Muscle of leg (tissue), 11 donors: ENCODE results near the gene KEAP1. TPM values are rescaled to one million over a fixed set of nuclear protein-coding genes. Genes with fewer than 3 reads are reported as not detected.
"Not testable (repeated sequence)": the region's sequence is repeated elsewhere in the genome, so short reads cannot be mapped to it uniquely, and the experiment has no call there.

Experiments used
- DNase-seq: peaks from one replicate; pipeline ENCODE4 v3.0.0; 2013
- H3K27ac ChIP-seq: one replicate; pipeline ENCODE4 v1.5.1; 2013; ENCODE audit warnings: mild to moderate bottlenecking, low read length, control low read depth
- H3K27me3 ChIP-seq: one replicate; pipeline ENCODE4 v1.6.1; 2013; ENCODE audit warnings: low read length; ENCODE audit not compliant: control insufficient read depth, insufficient read depth
- H3K36me3 ChIP-seq: one replicate; pipeline ENCODE4 v1.6.1; 2013; ENCODE audit warnings: low read length; ENCODE audit not compliant: control insufficient read depth, insufficient read depth
- H3K4me1 ChIP-seq: one replicate; pipeline ENCODE4 v1.6.1; 2013; ENCODE audit warnings: low read length; ENCODE audit not compliant: control insufficient read depth, insufficient read depth
- H3K4me3 ChIP-seq: one replicate; pipeline ENCODE4 v1.5.1; 2013; ENCODE audit warnings: low read length, control low read depth
- H3K9me3 ChIP-seq: replicated peaks from 2 replicates; pipeline ENCODE4 v1.6.1; 2013; ENCODE audit warnings: low read depth, low read length; ENCODE audit not compliant: control insufficient read depth
- WGBS: methylation state at CpG from one replicate; pipeline ENCODE4 v1.1.5; 2013; ENCODE audit warnings: missing lambda C conversion rate; ENCODE audit not compliant: insufficient coverage; 5-methylcytosine and 5-hydroxymethylcytosine counted together
- polyA plus RNA-seq, 8 donors: library from polyadenylated mRNA; unstranded; fragments of 120-200 nt; gene quantifications; one replicate each; pipeline versions ENCODE4 v1.2.1 to v1.2.3, GENCODE V29; 2013; ENCODE audit warnings: inconsistent platforms in 1 of 8, low replicate concordance in 1 of 8; ENCODE audit not compliant: insufficient read length in 8 of 8, insufficient read depth in 1 of 8
- total RNA-seq: library from RNA; stranded (reverse); fragments of 120-200 nt; gene quantifications from one replicate; pipeline ENCODE4 v1.2.4, GENCODE V29; 2013

Gene KEAP1
- total and polyA plus RNA-seq, 9 donors, result 55.2 to 75.0 (median 69.4) TPM

- WGBS, result no CpG with 5 or more reads among the region's 1 CpG
- Histone ChIP-seq H3K4me3 (no peak overlapping the region), H3K27me3 (peaks cover 2% of the 10 kb centered on the region), H3K36me3 (no peaks in the 10 kb centered on the region), H3K27ac (no peak overlapping the region), H3K9me3 (peaks cover 2% of the 10 kb centered on the region), H3K4me1 (no peaks in the 10 kb centered on the region)
- no peak for DNase-seq
Measured at GRCh38 chr19:10532457-10532856, 29.3 kb upstream of the KEAP1 start.

DNA sequence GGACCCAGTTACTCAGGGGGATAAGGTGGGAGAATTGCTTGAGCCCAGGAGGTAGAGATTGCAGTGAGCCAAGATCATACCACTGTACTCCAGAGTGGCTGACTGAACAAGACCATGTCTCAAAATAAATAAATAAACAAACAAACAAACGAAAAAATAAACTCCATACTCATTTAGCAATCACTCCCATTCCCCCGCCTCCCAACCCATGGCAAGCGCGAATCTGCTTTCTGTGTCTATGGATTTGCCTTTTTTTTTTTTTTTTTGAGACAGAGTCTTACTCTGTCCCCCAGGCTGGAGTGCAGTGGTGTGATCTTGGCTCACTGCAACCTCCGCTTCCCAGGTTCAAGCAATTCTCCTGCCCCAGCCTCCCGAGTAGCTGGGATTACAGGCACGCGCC, 23.7 kb upstream of the KEAP1 start:
- WGBS, result 75% methylated on average over 2 of the region's 8 CpGs
- not testable (repeated sequence) for H3K36me3 ChIP-seq, H3K4me1 ChIP-seq, H3K27ac ChIP-seq, H3K9me3 ChIP-seq, H3K4me3 ChIP-seq, H3K27me3 ChIP-seq, DNase-seq

GRCh38 chr19:10525636-10526035, 22.5 kb upstream of the KEAP1 start:
- Histone ChIP-seq H3K27ac (no peak overlapping the region), H3K4me1 (no peaks in the 10 kb centered on the region), H3K4me3 (no peak overlapping the region), H3K9me3 (no peaks in the 10 kb centered on the region), H3K36me3 (no peaks in the 10 kb centered on the region), H3K27me3 (peaks cover 7% of the 10 kb centered on the region)
- WGBS, result 100% methylated on average over 1 of the region's 7 CpGs
- no peak for DNase-seq

GRCh38 chr19:10523135-10523636, 20.0 kb upstream of the KEAP1 start:
- 63% methylated on average over 1 of the region's 3 CpGs for WGBS
- Histone ChIP-seq H3K4me1 (peaks cover 11% of the 10 kb centered on the region), H3K36me3 (no peaks in the 10 kb centered on the region), H3K9me3 (no peaks in the 10 kb centered on the region), H3K27me3 (peaks cover 28% of the 10 kb centered on the region), H3K27ac (no peak overlapping the region), H3K4me3 (no peak overlapping the region)
- no peak for DNase-seq

DNA sequence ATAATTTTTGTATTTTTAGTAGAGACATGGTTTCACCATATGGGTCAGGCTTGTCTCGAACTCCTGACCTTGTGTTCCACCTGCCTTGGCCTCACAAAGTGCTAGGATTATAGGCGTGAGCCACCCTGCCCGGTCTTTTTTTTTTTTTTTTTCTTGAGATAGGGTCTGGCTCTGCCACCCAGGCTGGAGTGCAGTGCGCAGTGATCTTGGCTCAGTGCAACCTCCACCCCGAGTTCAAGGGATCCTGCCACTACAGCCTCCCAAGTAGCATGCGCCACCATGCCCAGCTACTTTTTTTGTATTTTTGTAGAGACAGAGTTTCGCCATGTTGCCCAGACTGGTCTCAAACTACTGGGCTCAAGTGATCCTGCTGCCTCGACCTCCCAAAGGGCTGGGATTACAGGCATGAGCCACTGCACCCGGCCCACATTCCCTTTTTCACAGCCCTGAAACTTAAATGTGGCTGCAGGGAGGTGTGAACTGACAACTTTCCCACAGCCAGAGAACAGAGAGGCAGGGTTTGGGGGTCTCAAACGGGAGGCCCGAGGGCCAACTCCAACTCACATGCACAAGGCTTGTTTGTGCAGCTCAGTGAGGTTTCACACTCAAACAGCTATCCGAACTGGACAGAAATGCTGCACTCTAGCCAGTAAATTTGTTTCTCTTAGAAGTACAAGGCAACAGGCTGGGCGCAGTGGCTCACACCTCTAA, 18.5 kb upstream of the KEAP1 start:
- 68% methylated on average over 8 of the region's 13 CpGs for WGBS
- no peaks in the 10 kb centered on the region for H3K36me3 ChIP-seq
- peaks cover 22% of the 10 kb centered on the region for H3K4me1 ChIP-seq
- H3K27me3 ChIP-seq, result peaks cover 43% of the 10 kb centered on the region
- no peak overlapping the region for H3K27ac ChIP-seq
- H3K4me3 ChIP-seq, result no peak overlapping the region
- DNase-seq, result no peak
- no peaks in the 10 kb centered on the region for H3K9me3 ChIP-seq

DNA sequence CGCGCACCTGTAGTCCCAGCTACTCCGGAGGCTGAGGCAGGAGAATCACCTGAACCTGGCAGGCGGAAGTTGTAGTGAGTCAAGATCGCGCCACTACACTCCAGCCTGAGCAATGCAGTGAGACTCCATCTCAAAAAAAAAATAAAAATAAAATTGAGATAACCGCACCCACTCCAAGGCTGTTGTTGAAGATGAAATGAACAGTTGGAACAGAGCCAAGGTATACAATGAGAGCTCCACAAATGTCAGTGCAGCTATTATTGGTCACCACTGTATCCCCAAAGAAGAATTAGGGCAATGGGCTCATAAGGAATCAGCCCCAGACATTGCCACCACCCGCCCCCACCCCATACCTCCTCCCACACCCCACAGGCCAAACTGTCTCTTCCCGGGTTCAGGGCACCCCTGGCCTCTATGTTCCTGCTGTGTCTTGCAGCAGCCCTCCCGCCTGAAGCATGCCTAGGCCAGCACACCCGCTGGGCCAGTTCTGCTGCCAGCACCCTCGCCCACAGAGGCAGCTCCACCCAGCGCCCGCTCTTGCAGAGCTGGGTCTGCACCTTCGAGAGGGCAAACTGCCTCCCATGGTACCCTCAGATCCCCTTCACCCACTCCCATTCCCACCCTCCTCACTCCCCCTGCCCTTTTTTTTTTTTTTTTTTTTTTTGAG, 17.6 kb upstream of the KEAP1 start:
- no peak overlapping the region for H3K4me3 ChIP-seq
- no peaks in the 10 kb centered on the region for H3K9me3 ChIP-seq
- no peak overlapping the region for H3K27ac ChIP-seq
- peaks cover 51% of the 10 kb centered on the region for H3K27me3 ChIP-seq
- DNase-seq, result no peak
- peaks cover 22% of the 10 kb centered on the region for H3K4me1 ChIP-seq
- 89% methylated on average over 10 of the region's 15 CpGs for WGBS
- H3K36me3 ChIP-seq, result no peaks in the 10 kb centered on the region

- Histone ChIP-seq H3K9me3 (no peaks in the 10 kb centered on the region), H3K27ac (no peak overlapping the region), H3K4me1 (peaks cover 22% of the 10 kb centered on the region), H3K36me3 (no peaks in the 10 kb centered on the region), H3K27me3 (peaks cover 65% of the 10 kb centered on the region), H3K4me3 (no peak overlapping the region)
- DNase-seq, result no peak
- WGBS, result 44% methylated on average over 4 of the region's 7 CpGs
Measured at GRCh38 chr19:10519421-10519820, 16.3 kb upstream of the KEAP1 start.

DNA sequence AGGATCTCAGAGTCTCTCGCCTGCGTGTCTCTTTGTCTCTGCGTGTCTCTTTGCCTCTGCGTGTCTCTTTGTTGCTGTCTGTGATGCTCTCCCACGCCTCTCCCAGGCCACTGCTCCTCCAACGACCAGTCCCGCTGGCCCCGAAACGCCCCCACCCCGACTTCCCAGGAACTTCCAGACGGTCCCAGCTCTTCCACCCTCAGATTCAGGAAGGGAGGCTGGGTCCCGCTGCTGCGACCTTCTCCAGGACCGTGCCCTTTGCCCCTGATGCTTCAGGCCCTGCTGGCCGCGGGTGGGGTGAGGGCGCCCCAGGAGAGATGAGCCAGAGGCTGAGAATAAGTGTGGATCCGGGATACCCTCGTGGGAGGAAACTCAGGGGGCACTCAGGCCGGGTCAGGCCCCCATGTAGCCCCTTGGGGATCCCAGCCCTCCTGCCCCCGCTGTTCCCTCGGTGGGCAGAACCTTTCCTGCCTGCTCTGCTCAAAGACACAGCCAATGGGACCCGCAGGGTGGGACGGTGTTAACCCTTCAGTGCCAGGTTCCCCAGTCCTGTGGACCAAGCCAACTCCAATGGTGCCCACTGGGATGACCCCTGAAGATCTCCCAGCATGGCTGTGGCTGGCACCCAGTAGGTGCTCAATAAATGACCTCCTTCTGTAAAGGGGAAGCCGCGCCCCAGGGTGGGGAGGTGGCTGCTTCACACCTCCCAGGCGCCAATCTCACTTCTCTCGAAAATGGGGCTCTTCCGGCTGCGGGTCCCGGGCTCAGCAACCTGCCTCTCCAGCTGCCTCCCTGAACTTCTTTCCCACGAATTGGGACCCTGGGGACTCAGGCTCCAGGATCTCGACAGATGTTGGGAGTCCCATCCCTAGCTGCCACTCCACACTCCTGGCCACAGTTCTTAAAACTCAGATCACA, 15.5 kb upstream of the KEAP1 start:
- Histone ChIP-seq H3K9me3 (no peaks in the 10 kb centered on the region), H3K4me3 (no peak overlapping the region), H3K36me3 (no peaks in the 10 kb centered on the region), H3K4me1 (peaks cover 22% of the 10 kb centered on the region), H3K27ac (peak overlapping the region; percentile 55), H3K27me3 (peaks cover 68% of the 10 kb centered on the region)
- DNase-seq, result peak; percentile 33
- WGBS, result 6% methylated on average over 24 of the region's 33 CpGs

DNA sequence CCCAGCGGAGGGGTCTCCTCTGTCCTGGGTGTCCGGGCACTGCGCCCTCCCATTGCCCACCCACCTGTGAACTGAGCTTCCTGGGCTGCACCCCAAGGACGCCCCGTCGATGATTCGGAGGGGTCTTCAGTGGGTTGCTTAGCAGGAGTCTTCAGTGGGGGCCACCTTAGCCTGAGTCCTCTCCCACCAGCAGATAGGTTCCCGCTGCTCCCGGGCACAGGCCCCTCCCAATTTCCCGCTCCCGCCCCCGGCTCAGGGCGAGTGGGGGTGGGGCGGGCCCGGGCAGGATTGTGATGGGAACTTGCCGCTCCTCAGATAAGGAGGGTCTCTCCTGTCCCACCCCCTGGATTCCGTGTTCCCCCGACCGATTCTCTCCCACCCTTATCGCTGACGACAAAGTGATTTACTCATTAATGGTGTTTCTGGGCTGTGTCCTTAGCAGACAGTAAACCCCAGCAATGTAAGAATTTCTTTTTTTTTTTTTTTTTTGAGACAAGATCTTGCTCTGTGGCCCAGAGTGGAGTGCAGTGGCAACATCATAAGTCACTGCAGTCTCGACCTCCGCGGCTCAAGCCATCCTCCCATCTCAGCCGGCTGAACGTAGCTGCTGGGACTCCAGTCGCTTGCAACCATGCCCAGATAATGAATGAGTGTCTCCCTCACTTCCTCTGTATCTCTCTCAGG, 14.7 kb upstream of the KEAP1 start:
- H3K27me3 ChIP-seq, result peaks cover 76% of the 10 kb centered on the region
- DNase-seq, result peak; percentile 30

More for the DNA sequence above, 14.7 kb upstream of the KEAP1 start:
- Histone ChIP-seq H3K9me3 (no peaks in the 10 kb centered on the region), H3K4me3 (peak overlapping the region; percentile 22), H3K36me3 (no peaks in the 10 kb centered on the region), H3K27ac (peak overlapping the region; percentile 55), H3K4me1 (peaks cover 22% of the 10 kb centered on the region)
- 0% methylated on average over 13 of the region's 27 CpGs for WGBS
